Tibial artery (tissue), 4 donors: ENCODE measurements around the gene HBD.

ENCODE experiments used
- DNase-seq, 2 donors: peaks; one replicate each; pipeline ENCODE4 v3.0.0-alpha.2; 2019
- H3K27ac ChIP-seq, 2 donors: fragments of 200-600 bp; sonication (generic) in 1 of 2; 1 replicate in 1 of 2; 2 replicates in 1 of 2; pipeline ENCODE4 v1.5.1; 2018 to 2019; ENCODE audit warnings: mild to moderate bottlenecking in 1 of 2
- H3K27me3 ChIP-seq, 2 donors: fragments of 200-600 bp; sonication (generic) in 1 of 2; one replicate each; pipeline versions ENCODE4 v1.5.1 to v1.6.0; 2016 to 2019
- H3K36me3 ChIP-seq, 3 donors: fragments of 200-600 bp; sonication (generic) in 2 of 3; one replicate each; pipeline ENCODE4 v1.5.1; 2016 to 2019; ENCODE audit warnings: mild to moderate bottlenecking in 2 of 3
- H3K4me1 ChIP-seq, 4 donors: fragments of 200-600 bp; sonication (generic) in 2 of 4; 1 replicate in 3 of 4; 2 replicates in 1 of 4; pipeline ENCODE4 v1.5.1; 2016 to 2019
- H3K4me3 ChIP-seq, 2 donors: fragments of 200-600 bp; sonication (generic) in 1 of 2; 1 replicate in 1 of 2; 2 replicates in 1 of 2; pipeline ENCODE4 v1.5.1; 2018 to 2019; ENCODE audit warnings: mild to moderate bottlenecking in 2 of 2
- H3K9me3 ChIP-seq, 3 donors: fragments of 200-600 bp; sonication (generic) in 1 of 3; one replicate each; pipeline ENCODE4 v1.5.1; 2016 to 2019
- CTCF ChIP-seq, 2 experiments: fragments of 200-600 bp in 1 of 2; fragments of 450-650 bp in 1 of 2; IDR thresholded peaks; one replicate each; pipeline ENCODE4 v1.5.1; 2017 to 2019; ENCODE audit warnings: antibody characterized with exemption in 2 of 2, mild to moderate bottlenecking in 1 of 2, moderate library complexity in 1 of 2
- intact Hi-C: fragments of 100-400 bp; cut with DNase I; formaldehyde crosslinking; loops from one replicate; pipeline ENCODE4 v1.15.0; 2023; ENCODE audit warnings: low total_unique reads

The HBD gene

GRCh38 chr11:5245155-5245554 lies 10.9 kb upstream of the HBD start:
- Histone ChIP-seq H3K4me1 (no peaks in the 10 kb centered on the region), H3K9me3 (no peaks in the 10 kb centered on the region), H3K27me3 (no peaks in the 10 kb centered on the region), H3K27ac (no peak overlapping the region), H3K36me3 (no peaks in the 10 kb centered on the region), H3K4me3 (no peak overlapping the region)
- no peak for TF ChIP-seq CTCF (IDR thresholded peaks at IDR 0.05)
- DNase-seq = no peak
- intact Hi-C loops = no loop called here

- Histone ChIP-seq H3K27ac (no peak overlapping the region), H3K4me3 (no peak overlapping the region), H3K4me1 (no peaks in the 10 kb centered on the region), H3K9me3 (no peaks in the 10 kb centered on the region), H3K27me3 (no peaks in the 10 kb centered on the region), H3K36me3 (no peaks in the 10 kb centered on the region)
- no peak for TF ChIP-seq CTCF (IDR thresholded peaks at IDR 0.05)
- DNase-seq = no peak
- intact Hi-C loops = no loop called here
These were observed 9.5 kb upstream of the HBD start for GRCh38 chr11:5243816-5244180.

- Histone ChIP-seq H3K27me3 (no peaks in the 10 kb centered on the region), H3K4me3 (no peak overlapping the region), H3K4me1 (no peaks in the 10 kb centered on the region), H3K9me3 (no peaks in the 10 kb centered on the region), H3K36me3 (no peaks in the 10 kb centered on the region), H3K27ac (no peak overlapping the region)
- DNase-seq = no peak
- intact Hi-C loops = no loop called here
- no peak for TF ChIP-seq CTCF (IDR thresholded peaks at IDR 0.05)
These were observed 8.9 kb upstream of the HBD start for GRCh38 chr11:5242933-5243815.

GRCh38 chr11:5242208-5242607 lies 7.9 kb upstream of the HBD start:
- H3K4me1 ChIP-seq = no peaks in the 10 kb centered on the region
- TF ChIP-seq CTCF (IDR thresholded peaks at IDR 0.05) = no peak
- no peaks in the 10 kb centered on the region for H3K27me3 ChIP-seq
- DNase-seq = no peak
- H3K9me3 ChIP-seq = no peaks in the 10 kb centered on the region
- H3K36me3 ChIP-seq = no peaks in the 10 kb centered on the region
- intact Hi-C loops = no loop called here
- no peak overlapping the region for H3K27ac ChIP-seq
- H3K4me3 ChIP-seq = no peak overlapping the region

- Histone ChIP-seq H3K4me1 (no peaks in the 10 kb centered on the region), H3K27me3 (no peaks in the 10 kb centered on the region), H3K4me3 (no peak overlapping the region), H3K9me3 (no peaks in the 10 kb centered on the region), H3K27ac (no peak overlapping the region), H3K36me3 (no peaks in the 10 kb centered on the region)
- TF ChIP-seq CTCF (IDR thresholded peaks at IDR 0.05) = no peak
- no peak for DNase-seq
- intact Hi-C loops = no loop called here
These were observed 7.2 kb upstream of the HBD start for GRCh38 chr11:5241458-5241857.
